LNCaP clone FGC (cell line): ENCODE results near the gene SCAI.
A peak's percentile ranks its signal among the peaks of the same experiment; 100 is the strongest.
"Not testable (repeated sequence)": the region's sequence is repeated elsewhere in the genome, so short reads cannot be mapped to it uniquely, and the experiment has no call there.

ENCODE experiments used
- DNase-seq: peaks from one replicate; pipeline ENCODE4 v3.0.0-alpha.2; 2011; ENCODE audit warnings: low read depth
- H3K4me3 ChIP-seq: 2 replicates; pipeline ENCODE4 v1.5.1; 2011; ENCODE audit warnings: mild to moderate bottlenecking, low read depth, low read length, control low read depth
- TF ChIP-seq, protein P1 (sequence below): IDR thresholded peaks from 2 replicates; pipeline ENCODE4 v1.5.1; 2012; ENCODE audit warnings: mild to moderate bottlenecking; ENCODE audit not compliant: control insufficient read depth, insufficient read depth; ENCODE audit errors: extremely low read depth

SCAI gene

DNA sequence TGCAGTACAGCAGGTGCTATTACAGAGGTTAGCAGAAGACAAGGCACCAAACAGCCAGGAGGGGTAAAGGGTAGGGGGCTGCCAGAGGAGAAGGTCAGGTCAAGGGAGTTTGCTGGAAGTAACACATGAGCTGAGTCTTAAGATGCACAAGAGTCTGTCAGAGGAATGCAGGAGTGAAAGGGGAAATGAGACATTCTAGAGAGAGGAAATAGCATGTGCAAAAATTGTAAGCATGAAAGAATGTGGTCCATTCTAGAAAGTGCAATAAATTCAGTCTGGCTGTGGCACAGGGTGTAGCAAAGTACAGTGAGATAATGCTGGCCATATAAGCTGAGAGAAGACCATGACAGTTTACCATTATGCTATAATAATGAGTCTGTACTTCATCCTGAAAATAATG lies 209.0 kb downstream of the SCAI start:
- TF ChIP-seq, protein P1, sequence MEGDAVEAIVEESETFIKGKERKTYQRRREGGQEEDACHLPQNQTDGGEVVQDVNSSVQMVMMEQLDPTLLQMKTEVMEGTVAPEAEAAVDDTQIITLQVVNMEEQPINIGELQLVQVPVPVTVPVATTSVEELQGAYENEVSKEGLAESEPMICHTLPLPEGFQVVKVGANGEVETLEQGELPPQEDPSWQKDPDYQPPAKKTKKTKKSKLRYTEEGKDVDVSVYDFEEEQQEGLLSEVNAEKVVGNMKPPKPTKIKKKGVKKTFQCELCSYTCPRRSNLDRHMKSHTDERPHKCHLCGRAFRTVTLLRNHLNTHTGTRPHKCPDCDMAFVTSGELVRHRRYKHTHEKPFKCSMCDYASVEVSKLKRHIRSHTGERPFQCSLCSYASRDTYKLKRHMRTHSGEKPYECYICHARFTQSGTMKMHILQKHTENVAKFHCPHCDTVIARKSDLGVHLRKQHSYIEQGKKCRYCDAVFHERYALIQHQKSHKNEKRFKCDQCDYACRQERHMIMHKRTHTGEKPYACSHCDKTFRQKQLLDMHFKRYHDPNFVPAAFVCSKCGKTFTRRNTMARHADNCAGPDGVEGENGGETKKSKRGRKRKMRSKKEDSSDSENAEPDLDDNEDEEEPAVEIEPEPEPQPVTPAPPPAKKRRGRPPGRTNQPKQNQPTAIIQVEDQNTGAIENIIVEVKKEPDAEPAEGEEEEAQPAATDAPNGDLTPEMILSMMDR: no peak
- H3K4me3 ChIP-seq: no peak overlapping the region
- no peak for DNase-seq

DNA sequence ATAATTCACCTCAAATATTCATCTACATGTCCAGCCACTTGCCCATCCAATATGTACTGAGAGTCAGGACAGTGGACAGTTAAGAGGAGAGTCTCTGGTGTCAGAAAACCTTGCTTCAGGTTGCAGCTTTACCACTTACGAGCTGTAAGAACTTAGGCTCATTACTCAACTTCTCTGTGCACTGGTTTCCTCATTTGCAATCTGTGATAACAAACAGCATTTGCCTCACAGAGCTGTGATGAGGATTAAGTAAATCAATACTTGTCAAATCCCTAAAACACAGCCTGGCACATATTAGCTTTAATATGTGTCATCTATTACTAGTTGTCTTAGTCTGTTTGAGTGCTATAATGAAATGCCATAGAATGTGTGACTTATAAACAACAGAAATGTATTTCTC lies 211.0 kb downstream of the SCAI start:
- TF ChIP-seq, protein P1: no peak
- no peak overlapping the region for H3K4me3 ChIP-seq
- DNase-seq: no peak

DNA sequence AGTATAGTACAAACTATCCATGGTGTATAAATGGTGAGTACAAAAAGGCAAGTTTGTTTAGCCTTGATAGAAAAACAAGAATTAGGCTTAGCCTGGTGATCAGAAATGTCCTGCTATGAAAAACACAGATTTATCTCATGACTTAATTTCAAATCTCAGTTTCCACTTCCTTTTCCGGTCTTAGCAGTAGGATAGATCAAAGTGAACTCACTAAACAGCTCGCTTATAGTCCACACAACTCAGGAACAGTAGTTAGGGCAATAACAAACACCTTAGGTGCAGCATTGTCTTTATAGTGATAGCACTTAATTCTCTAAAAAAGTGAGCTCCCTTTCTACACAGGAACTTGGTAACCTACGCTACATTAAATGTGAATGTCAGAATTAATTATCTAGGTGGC lies 213.9 kb downstream of the SCAI start:
- H3K4me3 ChIP-seq: no peak overlapping the region
- TF ChIP-seq, protein P1: no peak
- DNase-seq: no peak

DNA sequence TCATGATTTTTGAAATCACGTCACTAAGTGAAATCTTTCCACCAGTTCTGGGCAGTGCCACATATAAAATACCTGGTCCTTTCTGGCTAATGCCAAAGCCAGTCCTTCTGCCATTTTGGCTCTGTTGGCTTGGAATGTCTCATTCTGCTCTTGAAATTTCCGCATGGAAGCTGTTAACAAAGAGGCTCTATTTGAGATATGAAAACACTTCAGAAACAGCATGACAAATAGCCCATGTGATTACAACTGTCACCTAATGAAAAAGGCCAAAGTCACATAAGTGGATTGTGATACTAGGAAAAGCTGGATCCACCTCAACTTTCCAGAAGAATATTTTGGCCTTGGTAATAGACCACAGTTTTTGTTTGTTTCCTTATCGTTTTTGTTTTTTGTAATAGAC lies 215.2 kb downstream of the SCAI start:
- no peak for DNase-seq
- no peak overlapping the region for H3K4me3 ChIP-seq
- TF ChIP-seq, protein P1: no peak

DNA sequence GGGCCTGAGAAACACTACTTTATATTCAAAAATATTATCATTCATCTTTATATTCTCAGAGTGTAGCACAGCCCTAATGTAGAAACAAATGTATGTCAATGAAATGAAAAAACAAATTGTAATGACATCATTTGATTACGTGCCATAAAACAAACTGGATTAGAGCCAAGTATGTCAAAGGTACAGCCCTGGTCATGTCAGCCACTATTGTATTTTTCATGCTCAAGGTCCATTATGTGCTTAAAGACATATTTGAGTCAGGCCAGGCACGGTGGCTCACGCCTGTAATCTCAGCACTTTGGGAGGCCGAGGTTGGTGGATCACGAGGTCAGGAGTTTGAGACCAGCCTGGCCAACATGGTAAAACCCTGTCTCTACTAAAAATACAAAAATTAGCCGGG lies 222.9 kb downstream of the SCAI start:
- not testable (repeated sequence) for H3K4me3 ChIP-seq
- peak; percentile 46 for DNase-seq

DNA sequence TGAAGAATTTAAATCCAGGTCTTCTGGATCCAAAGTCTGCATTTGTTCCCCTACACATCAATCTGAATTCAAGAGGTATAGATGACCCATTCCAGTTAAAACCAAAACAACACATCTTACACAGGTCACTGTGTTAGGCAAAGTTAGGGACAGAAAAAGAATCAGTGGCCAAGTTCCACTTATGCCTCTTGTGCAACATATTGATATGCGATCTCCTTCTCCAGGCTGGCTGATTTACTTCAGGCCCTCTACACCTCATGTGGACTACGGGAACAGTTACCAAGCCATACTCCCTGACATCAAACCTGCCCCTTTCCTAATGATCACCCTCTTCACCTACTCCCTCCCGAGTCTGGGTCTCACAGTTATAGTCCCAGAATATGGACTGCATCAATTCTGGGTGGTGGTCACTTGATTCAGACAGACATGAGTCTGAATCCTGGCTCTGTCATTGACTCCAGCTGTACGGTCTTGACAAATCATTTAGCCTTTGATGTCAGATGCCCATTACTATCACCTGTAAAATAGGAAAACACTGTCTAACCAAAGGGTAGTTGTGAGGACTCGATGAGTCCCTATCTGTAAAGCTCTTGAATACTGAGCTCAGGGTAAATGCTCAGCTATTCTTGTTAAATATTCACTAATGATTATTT lies 228.4 kb downstream of the SCAI start:
- no peak for DNase-seq
- H3K4me3 ChIP-seq: no peak overlapping the region
- TF ChIP-seq, protein P1: no peak

DNA sequence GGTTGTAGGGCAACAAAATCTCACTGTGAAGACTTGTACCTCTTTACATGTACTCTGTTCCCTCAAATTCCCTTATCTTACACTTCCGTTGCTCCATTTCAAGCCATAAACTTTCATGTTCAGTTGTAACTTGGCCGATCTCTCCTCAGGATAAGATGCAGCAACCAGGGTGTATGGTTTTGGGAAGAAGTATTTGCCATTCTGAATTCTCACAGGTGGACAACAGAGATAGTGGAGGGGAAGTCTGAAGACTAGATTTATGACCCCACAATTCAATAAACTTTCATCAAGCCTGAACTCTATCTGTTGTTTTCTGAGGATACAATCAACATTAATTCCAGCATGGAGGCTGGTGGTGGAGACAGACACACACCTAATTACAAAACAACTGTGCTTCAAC lies 229.9 kb downstream of the SCAI start:
- TF ChIP-seq, protein P1: no peak
- H3K4me3 ChIP-seq: no peak overlapping the region
- no peak for DNase-seq

DNA sequence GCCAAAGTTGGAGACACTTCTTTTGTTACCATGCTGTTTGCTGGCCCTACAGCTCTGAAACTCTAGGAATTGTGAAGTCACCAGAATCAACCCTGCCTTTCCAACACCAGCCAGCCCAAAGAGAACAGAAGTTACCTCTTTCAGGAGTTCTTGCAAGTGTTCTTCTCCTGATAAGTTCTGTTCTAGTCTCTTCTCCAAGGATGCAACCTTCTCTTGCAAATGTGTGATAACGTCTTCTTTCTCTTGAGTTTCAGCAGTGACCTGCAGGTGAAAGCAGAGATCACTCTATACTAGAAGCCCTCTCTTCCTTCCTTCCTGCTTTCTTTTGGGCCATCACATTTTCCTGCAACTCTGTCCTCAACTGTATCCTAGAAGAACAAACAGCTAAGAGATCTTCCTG lies 231.6 kb downstream of the SCAI start:
- no peak overlapping the region for H3K4me3 ChIP-seq
- DNase-seq: no peak
- TF ChIP-seq, protein P1: no peak
